HCT116 (cell line): ENCODE results near the gene BICRAL. TPM values are rescaled to one million over a fixed set of nuclear protein-coding genes. Genes with fewer than 3 reads are reported as not detected.
A peak's percentile ranks its signal among the peaks of the same experiment; 100 is the strongest.

Experiments used
- ATAC-seq: fragments of 200-7000 bp; cut with Tn5 transposase; 2 replicates; pipeline ENCODE4 v1.9.1; 2020; ENCODE audit warnings: mild to moderate bottlenecking, moderate library complexity
- BruUV-seq: library from RNA; stranded (reverse); fragments of 400-500 nt; replicated peaks from 2 replicates; lab custom pipeline; 2021; lab: Mats Ljungman, UMichigan
- CTCF ChIA-PET: fragments of 300-600 bp; sonication (Branson Sonifier 250); formaldehyde crosslinking; loops from one replicate; lab custom pipeline; 2021; ENCODE audit warnings: antibody characterized with exemption; lab: Charles Lee
- POLR2A ChIA-PET: fragments of 300-600, 350-600 bp; sonication (Branson Sonifier 250); formaldehyde crosslinking; loops from one replicate; lab custom pipeline; 2021; ENCODE audit warnings: antibody characterized with exemption; lab: Charles Lee
- RAD21 ChIA-PET, 2 experiments: fragments of 300-600 bp; sonication (Branson Sonifier 250); formaldehyde crosslinking; loops; one replicate each; lab custom pipeline; 2023; ENCODE audit warnings: low total read pairs in 2 of 2; ENCODE audit not compliant: uncharacterized antibody in 2 of 2, unreplicated experiment in 2 of 2, low non-redundant PET in 1 of 2; lab: Charles Lee
- DNase-seq: peaks from one replicate; pipeline ENCODE4 v3.0.0-alpha.2; 2010; ENCODE audit warnings: low read depth, low spot score
- H2AFZ ChIP-seq: fragments of 200-600 bp; shearing (Covaris generic), sonication (generic); 2 replicates; pipeline ENCODE4 v1.6.1; 2017; ENCODE audit warnings: low read depth, mixed run types, mixed read lengths, antibody characterized with exemption, low read length; ENCODE audit not compliant: poor library complexity, severe bottlenecking
- H3K27ac ChIP-seq: 2 replicates; pipeline ENCODE4 v1.5.1; 2012; ENCODE audit warnings: low read depth, low read length
- H3K27me3 ChIP-seq: fragments of 200-600 bp; sonication (generic); 2 replicates; pipeline ENCODE4 v1.6.1; 2016; ENCODE audit warnings: mixed run types, low read length, mixed read lengths; ENCODE audit not compliant: insufficient read depth
- H3K36me3 ChIP-seq, 2 experiments: fragments of 200-500 bp in 1 of 2; fragments of 200-600 bp in 1 of 2; sonication (Bioruptor generic) in 1 of 2; sonication (generic) in 1 of 2; 2 replicates each; pipeline versions ENCODE4 v1.5.1 to v1.6.1; 2014 to 2016; ENCODE audit warnings: low read length in 2 of 2, inconsistent platforms in 1 of 2, mixed read lengths in 1 of 2, mixed run types in 1 of 2; ENCODE audit not compliant: insufficient read depth in 2 of 2, control insufficient read depth in 1 of 2
- H3K4me1 ChIP-seq, 2 experiments: fragments of 200-600 bp in 1 of 2; sonication (generic) in 1 of 2; 2 replicates each; pipeline versions ENCODE4 v1.5.1 to v1.6.1; 2012 to 2017; ENCODE audit warnings: low read length in 2 of 2, inconsistent platforms in 1 of 2, mild to moderate bottlenecking in 1 of 2, mixed read lengths in 1 of 2, mixed run types in 1 of 2, moderate library complexity in 1 of 2; ENCODE audit not compliant: insufficient read depth in 2 of 2, control insufficient read depth in 1 of 2
- H3K4me2 ChIP-seq: fragments of 200-600 bp; sonication (generic); 2 replicates; pipeline ENCODE4 v1.6.1; 2017; ENCODE audit warnings: mixed run types, low read length, mixed read lengths
- H3K4me3 ChIP-seq, 2 experiments: fragments of 200-600 bp in 1 of 2; sonication (generic) in 1 of 2; replicated peaks in 1 of 2; 2 replicates each; pipeline ENCODE4 v1.5.1; 2011 to 2016; ENCODE audit warnings: low read length in 2 of 2, control low read depth in 1 of 2, low read depth in 1 of 2, mild to moderate bottlenecking in 1 of 2, mixed read lengths in 1 of 2, mixed run types in 1 of 2
- H3K79me2 ChIP-seq: fragments of 200-600 bp; sonication (generic); 2 replicates; pipeline ENCODE4 v1.6.1; 2017; ENCODE audit warnings: mild to moderate bottlenecking, mixed run types, low read length, moderate library complexity, mixed read lengths; ENCODE audit not compliant: insufficient read depth
- H3K9ac ChIP-seq: fragments of 200-600 bp; sonication (generic); 2 replicates; pipeline ENCODE4 v1.6.1; 2016; ENCODE audit warnings: low read length, mixed read lengths
- H3K9me2 ChIP-seq: fragments of 200-600 bp; sonication (generic), shearing (Covaris generic); 2 replicates; pipeline ENCODE4 v1.6.1; 2017; ENCODE audit warnings: mixed run types, mild to moderate bottlenecking, moderate library complexity; ENCODE audit not compliant: insufficient read depth
- H3K9me3 ChIP-seq, 2 experiments: fragments of 200-500 bp in 1 of 2; fragments of 200-600 bp in 1 of 2; sonication (Bioruptor generic) in 1 of 2; sonication (generic) in 1 of 2; 2 replicates each; pipeline ENCODE4 v1.6.1; 2014 to 2017; ENCODE audit warnings: low read length in 2 of 2, mixed read lengths in 2 of 2, inconsistent platforms in 1 of 2, low read depth in 1 of 2, mild to moderate bottlenecking in 1 of 2, mixed run types in 1 of 2, moderate library complexity in 1 of 2; ENCODE audit not compliant: control insufficient read depth in 1 of 2, insufficient read depth in 1 of 2
- H4K20me1 ChIP-seq: fragments of 200-600 bp; sonication (generic), shearing (Covaris generic); 2 replicates; pipeline ENCODE4 v1.6.1; 2017; ENCODE audit warnings: mixed run types, mild to moderate bottlenecking, moderate library complexity; ENCODE audit not compliant: insufficient read depth
- ATF3 ChIP-seq: IDR thresholded peaks from 2 replicates; pipeline ENCODE4 v1.6.1; 2012
- CEBPB ChIP-seq: IDR thresholded peaks from 2 replicates; pipeline ENCODE4 v1.6.1; 2012; ENCODE audit warnings: low read depth
- EGR1 ChIP-seq: IDR thresholded peaks from 2 replicates; pipeline ENCODE4 v1.6.1; 2012; ENCODE audit warnings: low read depth
- ELF1 ChIP-seq: IDR thresholded peaks from 2 replicates; pipeline ENCODE4 v1.6.1; 2012; ENCODE audit warnings: low read depth, borderline replicate concordance
- POLR2A ChIP-seq: IDR thresholded peaks from 2 replicates; pipeline ENCODE4 v1.7.0; 2011; ENCODE audit warnings: borderline replicate concordance; ENCODE audit not compliant: insufficient read depth, insufficient read length; ENCODE audit errors: extremely low read depth
- POLR2AphosphoS5 ChIP-seq: IDR thresholded peaks from 2 replicates; pipeline ENCODE4 v1.6.1; 2011; ENCODE audit warnings: mild to moderate bottlenecking, low read depth, low read length, moderate library complexity
- RAD21 ChIP-seq: IDR thresholded peaks from 2 replicates; pipeline ENCODE4 v1.6.1; 2012; ENCODE audit warnings: low read depth, mild to moderate bottlenecking
- SIN3A ChIP-seq: IDR thresholded peaks from 2 replicates; pipeline ENCODE4 v1.6.1; 2012; ENCODE audit warnings: low read depth
- SP1 ChIP-seq: IDR thresholded peaks from 2 replicates; pipeline ENCODE4 v1.6.1; 2012; ENCODE audit warnings: low read depth
- SRF ChIP-seq: IDR thresholded peaks from 2 replicates; pipeline ENCODE4 v1.6.1; 2012; ENCODE audit warnings: low read depth
- ZFX ChIP-seq: fragments of 450-650 bp; IDR thresholded peaks from 2 replicates; pipeline ENCODE4 v1.6.1; 2017
- ZNF274 ChIP-seq: fragments of 200-500 bp; sonication (Bioruptor generic); IDR thresholded peaks from 2 replicates; pipeline ENCODE4 v1.6.1; 2014; ENCODE audit warnings: mild to moderate bottlenecking, low read depth, low read length, inconsistent platforms
- intact Hi-C: fragments of 100-400 bp; cut with micrococcal nuclease; formaldehyde crosslinking; loops from 2 replicates; pipeline ENCODE4 v1.10.0; 2022
- total RNA-seq: library from RNA; stranded (reverse); gene quantifications from one replicate; pipeline ENCODE4 v1.2.1, GENCODE V29; 2021; ENCODE audit not compliant: unreplicated experiment
- TF ChIP-seq, protein P1 (sequence below): IDR thresholded peaks from 2 replicates; pipeline ENCODE4 v1.6.1; 2012
- TF ChIP-seq, protein P2 (sequence below): IDR thresholded peaks from 2 replicates; pipeline ENCODE4 v1.6.1; 2011; ENCODE audit warnings: mild to moderate bottlenecking, low read length, moderate library complexity; ENCODE audit not compliant: insufficient replicate concordance; ENCODE audit errors: extremely low read depth

Gene BICRAL
- total RNA-seq, 1 experiment from 2014 or later = 14.9 TPM

DNA sequence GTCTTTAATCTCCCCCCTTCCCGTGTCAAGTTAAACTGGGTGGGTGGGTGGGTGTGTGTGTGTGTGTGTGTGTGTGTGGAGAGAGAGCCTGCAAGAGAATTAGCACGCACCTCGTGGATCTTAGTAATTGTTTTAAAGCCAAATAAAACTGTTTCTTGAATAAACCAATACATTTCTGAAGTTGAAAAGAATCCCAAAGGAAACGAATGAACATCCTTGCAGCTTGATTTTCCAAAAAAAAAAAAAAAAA, 381 bp upstream of the BICRAL start:
- peaks cover 26 to 61% of the 10 kb centered on the region in 2 experiments for H3K4me1 ChIP-seq
- ChIA-PET RAD21 (no interaction called here), POLR2A (interaction anchor here (1.0 to 4.0 kb wide), 6 partner anchors 8 to 555 kb away, joined by 3 to 22 read pairs (median 4); partner anchors contain the start of genes RPL7L1 and TBCC), CTCF (no interaction called here)
- H3K27me3 ChIP-seq = no peaks in the 10 kb centered on the region
- H3K4me3 ChIP-seq = peak overlapping the region; percentile 30 to 51
- TF ChIP-seq CEBPB = no peak
- TF ChIP-seq ZFX = no peak
- no peak for TF ChIP-seq ZNF274
- TF ChIP-seq POLR2AphosphoS5 = no peak
- TF ChIP-seq, protein P1, sequence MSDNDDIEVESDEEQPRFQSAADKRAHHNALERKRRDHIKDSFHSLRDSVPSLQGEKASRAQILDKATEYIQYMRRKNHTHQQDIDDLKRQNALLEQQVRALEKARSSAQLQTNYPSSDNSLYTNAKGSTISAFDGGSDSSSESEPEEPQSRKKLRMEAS = no peak
- no peak for TF ChIP-seq ELF1
- no peak for TF ChIP-seq ATF3
- TF ChIP-seq SIN3A = no peak
- no peak for TF ChIP-seq SP1
- no peak for TF ChIP-seq RAD21
- TF ChIP-seq SRF = no peak
- no peak for TF ChIP-seq EGR1
- no peak for TF ChIP-seq POLR2A
- TF ChIP-seq, protein P2, sequence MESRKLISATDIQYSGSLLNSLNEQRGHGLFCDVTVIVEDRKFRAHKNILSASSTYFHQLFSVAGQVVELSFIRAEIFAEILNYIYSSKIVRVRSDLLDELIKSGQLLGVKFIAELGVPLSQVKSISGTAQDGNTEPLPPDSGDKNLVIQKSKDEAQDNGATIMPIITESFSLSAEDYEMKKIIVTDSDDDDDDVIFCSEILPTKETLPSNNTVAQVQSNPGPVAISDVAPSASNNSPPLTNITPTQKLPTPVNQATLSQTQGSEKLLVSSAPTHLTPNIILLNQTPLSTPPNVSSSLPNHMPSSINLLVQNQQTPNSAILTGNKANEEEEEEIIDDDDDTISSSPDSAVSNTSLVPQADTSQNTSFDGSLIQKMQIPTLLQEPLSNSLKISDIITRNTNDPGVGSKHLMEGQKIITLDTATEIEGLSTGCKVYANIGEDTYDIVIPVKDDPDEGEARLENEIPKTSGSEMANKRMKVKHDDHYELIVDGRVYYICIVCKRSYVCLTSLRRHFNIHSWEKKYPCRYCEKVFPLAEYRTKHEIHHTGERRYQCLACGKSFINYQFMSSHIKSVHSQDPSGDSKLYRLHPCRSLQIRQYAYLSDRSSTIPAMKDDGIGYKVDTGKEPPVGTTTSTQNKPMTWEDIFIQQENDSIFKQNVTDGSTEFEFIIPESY = no peak
- no TSS peak for BruUV-seq
- peak overlapping the region; percentile 100; the same call in 1 of the 2 replicates for H3K27ac ChIP-seq
- H3K4me2 ChIP-seq = peak overlapping the region; percentile 75
- no peak for DNase-seq
- no peak overlapping the region for H2AFZ ChIP-seq
- intact Hi-C loops = no loop called here
- no peaks in the 10 kb centered on the region for H4K20me1 ChIP-seq
- H3K79me2 ChIP-seq = peaks cover 31% of the 10 kb centered on the region
- no peak for ATAC-seq
- no peaks in the 10 kb centered on the region for H3K36me3 ChIP-seq
- no peaks in the 10 kb centered on the region for H3K9me3 ChIP-seq
- no peaks in the 10 kb centered on the region for H3K9me2 ChIP-seq
- H3K9ac ChIP-seq = peak overlapping the region; percentile 95
